Smooth muscle cell (in vitro differentiated cells): ENCODE measurements around the gene WDR70. TPM values are rescaled to one million over a fixed set of nuclear protein-coding genes. Genes with fewer than 3 reads are reported as not detected.
"Not testable (repeated sequence)": the region's sequence is repeated elsewhere in the genome, so short reads cannot be mapped to it uniquely, and the experiment has no call there.

Source experiments
- DNase-seq: peaks from one replicate; lab custom pipeline; 2025; ENCODE audit not compliant: unreplicated experiment; lab: John Stamatoyannopoulos, UW
- H2AFZ ChIP-seq: fragments of 200-600 bp; sonication (generic); 2 replicates; pipeline ENCODE4 v1.6.0; 2016; ENCODE audit warnings: antibody characterized with exemption, low read depth, mild to moderate bottlenecking
- H3F3A ChIP-seq: fragments of 200-600 bp; sonication (generic); 2 replicates; pipeline ENCODE4 v1.6.0; 2017; ENCODE audit warnings: antibody characterized with exemption, low read depth
- H3K27ac ChIP-seq: fragments of 200-600 bp; sonication (generic); 2 replicates; pipeline ENCODE4 v1.5.1; 2016; ENCODE audit warnings: low read depth, mild to moderate bottlenecking
- H3K27me3 ChIP-seq: fragments of 200-600 bp; sonication (generic); 2 replicates; pipeline ENCODE4 v1.6.1; 2016; ENCODE audit warnings: low read depth, mild to moderate bottlenecking
- H3K36me3 ChIP-seq: fragments of 200-600 bp; sonication (generic); 2 replicates; pipeline ENCODE4 v1.5.1; 2016; ENCODE audit warnings: low read depth
- H3K4me1 ChIP-seq: fragments of 200-600 bp; sonication (generic); 2 replicates; pipeline ENCODE4 v1.5.1; 2016; ENCODE audit warnings: low read depth
- H3K4me2 ChIP-seq: fragments of 200-600 bp; sonication (generic); 2 replicates; pipeline ENCODE4 v1.6.0; 2016; ENCODE audit warnings: mild to moderate bottlenecking
- H3K4me3 ChIP-seq: fragments of 200-600 bp; sonication (generic); 2 replicates; pipeline ENCODE4 v1.5.1; 2016; ENCODE audit warnings: mild to moderate bottlenecking
- H3K79me2 ChIP-seq: fragments of 200-600 bp; sonication (generic); 2 replicates; pipeline ENCODE4 v1.6.0; 2016; ENCODE audit warnings: low read depth, mild to moderate bottlenecking
- H3K9ac ChIP-seq: fragments of 200-600 bp; sonication (generic); 2 replicates; pipeline ENCODE4 v1.6.0; 2016; ENCODE audit warnings: low read depth
- H3K9me3 ChIP-seq: fragments of 200-600 bp; sonication (generic); replicated peaks from 2 replicates; pipeline ENCODE4 v1.5.1; 2016; ENCODE audit warnings: low read depth
- H4K20me1 ChIP-seq: fragments of 200-600 bp; sonication (generic); 2 replicates; pipeline ENCODE4 v1.6.0; 2016; ENCODE audit warnings: low read depth
- CTCF ChIP-seq: fragments of 200-600 bp; sonication (generic); IDR thresholded peaks from 2 replicates; pipeline ENCODE4 v1.5.1; 2017; ENCODE audit warnings: borderline replicate concordance, mild to moderate bottlenecking, antibody characterized with exemption; ENCODE audit not compliant: insufficient read depth, poor library complexity, severe bottlenecking
- WGBS: methylation state at CpG from one replicate; pipeline ENCODE4 v1.1.7; 2016; ENCODE audit warnings: low lambda C conversion rate; 5-methylcytosine and 5-hydroxymethylcytosine counted together
- polyA plus RNA-seq: library from polyadenylated mRNA; unstranded; fragments of >200 nt; fragmentation: Nextera tagmentation; extraction: Ambion mirVana; gene quantifications from 2 replicates; pipeline ENCODE4 v1.2.1, GENCODE V29; 2016
- total RNA-seq: library from RNA; depleted of rRNA; stranded (reverse); fragments of >200 nt; gene quantifications from 2 replicates; pipeline ENCODE4 v1.2.3, GENCODE V29; 2014

The WDR70 gene
- total and polyA plus RNA-seq, 2 experiments from 2014 or later = 17.8 to 28.7 TPM

GRCh38 chr5:37683072-37683471, 304.0 kb downstream of the WDR70 start:
- Histone ChIP-seq H2AFZ (no peak overlapping the region), H3K4me2 (no peak overlapping the region), H4K20me1 (no peaks in the 10 kb centered on the region), H3K9ac (no peak overlapping the region), H3K4me3 (no peak overlapping the region), H3K79me2 (no peaks in the 10 kb centered on the region), H3F3A (no peaks in the 10 kb centered on the region), H3K27ac (no peak overlapping the region), H3K4me1 (no peaks in the 10 kb centered on the region), H3K9me3 (peaks cover 6% of the 10 kb centered on the region), H3K27me3 (no peaks in the 10 kb centered on the region), H3K36me3 (no peaks in the 10 kb centered on the region)
- DNase-seq = no peak
- TF ChIP-seq CTCF = no peak
- WGBS = 89% methylated on average over 1 of the region's 1 CpG

- no peak for TF ChIP-seq CTCF
- Histone ChIP-seq H4K20me1 (no peaks in the 10 kb centered on the region), H3K27ac (no peak overlapping the region), H3K9ac (no peak overlapping the region), H3F3A (no peaks in the 10 kb centered on the region), H3K9me3 (peaks cover 6% of the 10 kb centered on the region), H2AFZ (no peak overlapping the region), H3K36me3 (no peaks in the 10 kb centered on the region), H3K27me3 (no peaks in the 10 kb centered on the region), H3K4me1 (no peaks in the 10 kb centered on the region), H3K4me2 (no peak overlapping the region), H3K79me2 (no peaks in the 10 kb centered on the region), H3K4me3 (no peak overlapping the region)
- 93% methylated on average over 3 of the region's 3 CpGs for WGBS
- no peak for DNase-seq
These were observed 306.1 kb downstream of the WDR70 start for GRCh38 chr5:37685211-37685610.

GRCh38 chr5:37685816-37686215, 306.7 kb downstream of the WDR70 start:
- no peak for TF ChIP-seq CTCF
- no peaks in the 10 kb centered on the region for H3K4me1 ChIP-seq
- H3K9me3 ChIP-seq = peaks cover 6% of the 10 kb centered on the region
- 96% methylated on average over 7 of the region's 7 CpGs for WGBS
- no peak overlapping the region for H3K4me3 ChIP-seq
- no peak overlapping the region for H3K9ac ChIP-seq
- DNase-seq = no peak
- H3K36me3 ChIP-seq = no peaks in the 10 kb centered on the region
- H3K79me2 ChIP-seq = no peaks in the 10 kb centered on the region
- no peak overlapping the region for H2AFZ ChIP-seq
- no peaks in the 10 kb centered on the region for H4K20me1 ChIP-seq
- no peak overlapping the region for H3K4me2 ChIP-seq
- no peaks in the 10 kb centered on the region for H3F3A ChIP-seq
- no peak overlapping the region for H3K27ac ChIP-seq
- no peaks in the 10 kb centered on the region for H3K27me3 ChIP-seq

GRCh38 chr5:37688925-37689324, 309.8 kb downstream of the WDR70 start:
- WGBS = 87% methylated on average over 10 of the region's 10 CpGs
- H4K20me1 ChIP-seq, H3F3A ChIP-seq, H3K27ac ChIP-seq, H3K4me1 ChIP-seq, H3K9me3 ChIP-seq, H3K36me3 ChIP-seq, H3K4me2 ChIP-seq, H3K9ac ChIP-seq, H3K79me2 ChIP-seq, H3K4me3 ChIP-seq, H2AFZ ChIP-seq, H3K27me3 ChIP-seq, DNase-seq: not testable (repeated sequence)

- H3K4me1 ChIP-seq, H3K9me3 ChIP-seq, H3K36me3 ChIP-seq, H3K4me3 ChIP-seq, H3K27me3 ChIP-seq, H3K79me2 ChIP-seq, H3K9ac ChIP-seq, H3F3A ChIP-seq, H4K20me1 ChIP-seq, DNase-seq, H3K4me2 ChIP-seq, H2AFZ ChIP-seq, H3K27ac ChIP-seq: not testable (repeated sequence)
- 100% methylated on average over 5 of the region's 5 CpGs for WGBS
These were observed 315.2 kb downstream of the WDR70 start for GRCh38 chr5:37694333-37694732.
